H1 (cell line): ENCODE measurements around the gene FAM53B.

ENCODE experiments used
- CEBPB ChIP-seq: IDR thresholded peaks from 2 replicates; pipeline ENCODE4 v1.6.1; 2012; ENCODE audit warnings: low read depth, low read length
- CHD2 ChIP-seq: IDR thresholded peaks from 2 replicates; pipeline ENCODE4 v1.6.1; 2012; ENCODE audit warnings: low read length, improper control_type of control experiment
- JUN ChIP-seq: IDR thresholded peaks from 2 replicates; pipeline ENCODE4 v1.6.1; 2011; ENCODE audit warnings: low read depth, mild to moderate bottlenecking, improper control_type of control experiment, low read length
- POLR2A ChIP-seq, 2 experiments: IDR thresholded peaks; 1 replicate in 1 of 2; 2 replicates in 1 of 2; pipeline ENCODE4 v1.6.1; 2011; ENCODE audit warnings: low read depth in 2 of 2, low read length in 2 of 2, mild to moderate bottlenecking in 2 of 2; ENCODE audit errors: control extremely low read depth in 1 of 2
- POLR2AphosphoS5 ChIP-seq: IDR thresholded peaks from 2 replicates; pipeline ENCODE4 v1.6.1; 2011; ENCODE audit warnings: low read depth, low read length
- RXRA ChIP-seq: IDR thresholded peaks from 2 replicates; pipeline ENCODE4 v1.6.1; 2011; ENCODE audit warnings: low read depth, mild to moderate bottlenecking, low read length, moderate library complexity; ENCODE audit not compliant: insufficient read depth
- SP1 ChIP-seq: IDR thresholded peaks from 2 replicates; pipeline ENCODE4 v1.6.1; 2011; ENCODE audit warnings: low read depth, low read length
- SP2 ChIP-seq: IDR thresholded peaks from 2 replicates; pipeline ENCODE4 v1.6.1; 2012; ENCODE audit warnings: mild to moderate bottlenecking, low read length, inconsistent platforms
- TCF12 ChIP-seq: IDR thresholded peaks from 2 replicates; pipeline ENCODE4 v1.6.1; 2011; ENCODE audit warnings: low read depth, mild to moderate bottlenecking, low read length
- TF ChIP-seq, protein P1 (sequence below), 3 experiments: IDR thresholded peaks; 1 replicate in 2 of 3; 2 replicates in 1 of 3; pipeline versions ENCODE4 v1.5.1 to v1.6.1; 2011; ENCODE audit warnings: low read length in 3 of 3, mild to moderate bottlenecking in 3 of 3, inconsistent platforms in 2 of 3, low read depth in 1 of 3, moderate library complexity in 1 of 3; ENCODE audit not compliant: insufficient read depth in 1 of 3; ENCODE audit errors: control extremely low read depth in 1 of 3
- TF ChIP-seq, protein P2 (sequence below): IDR thresholded peaks from 2 replicates; pipeline ENCODE4 v1.6.1; 2012; ENCODE audit warnings: inconsistent platforms
- TF ChIP-seq, protein P3 (sequence below): IDR thresholded peaks from 2 replicates; pipeline ENCODE4 v1.6.1; 2011; ENCODE audit warnings: low read length, improper control_type of control experiment

GRCh38 chr10:124727361-124727960 is 16.7 kb downstream of the FAM53B start:
- TF ChIP-seq CHD2, result no peak
- TF ChIP-seq, protein P1, sequence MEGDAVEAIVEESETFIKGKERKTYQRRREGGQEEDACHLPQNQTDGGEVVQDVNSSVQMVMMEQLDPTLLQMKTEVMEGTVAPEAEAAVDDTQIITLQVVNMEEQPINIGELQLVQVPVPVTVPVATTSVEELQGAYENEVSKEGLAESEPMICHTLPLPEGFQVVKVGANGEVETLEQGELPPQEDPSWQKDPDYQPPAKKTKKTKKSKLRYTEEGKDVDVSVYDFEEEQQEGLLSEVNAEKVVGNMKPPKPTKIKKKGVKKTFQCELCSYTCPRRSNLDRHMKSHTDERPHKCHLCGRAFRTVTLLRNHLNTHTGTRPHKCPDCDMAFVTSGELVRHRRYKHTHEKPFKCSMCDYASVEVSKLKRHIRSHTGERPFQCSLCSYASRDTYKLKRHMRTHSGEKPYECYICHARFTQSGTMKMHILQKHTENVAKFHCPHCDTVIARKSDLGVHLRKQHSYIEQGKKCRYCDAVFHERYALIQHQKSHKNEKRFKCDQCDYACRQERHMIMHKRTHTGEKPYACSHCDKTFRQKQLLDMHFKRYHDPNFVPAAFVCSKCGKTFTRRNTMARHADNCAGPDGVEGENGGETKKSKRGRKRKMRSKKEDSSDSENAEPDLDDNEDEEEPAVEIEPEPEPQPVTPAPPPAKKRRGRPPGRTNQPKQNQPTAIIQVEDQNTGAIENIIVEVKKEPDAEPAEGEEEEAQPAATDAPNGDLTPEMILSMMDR (IDR thresholded peaks at IDR 0.05; ENCODE audit: control extremely low read depth in 1 of 3, insufficient read depth in 1 of 3, low read depth in 1 of 3, low read length in 3 of 3), result no peak
- TF ChIP-seq, protein P2, sequence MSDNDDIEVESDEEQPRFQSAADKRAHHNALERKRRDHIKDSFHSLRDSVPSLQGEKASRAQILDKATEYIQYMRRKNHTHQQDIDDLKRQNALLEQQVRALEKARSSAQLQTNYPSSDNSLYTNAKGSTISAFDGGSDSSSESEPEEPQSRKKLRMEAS, result no peak
- TF ChIP-seq SP2, result no peak
- TF ChIP-seq CEBPB, result no peak
- TF ChIP-seq POLR2A (IDR thresholded peaks at IDR 0.05; ENCODE audit: control extremely low read depth in 1 of 2, low read depth in 2 of 2, low read length in 2 of 2), result no peak
- TF ChIP-seq TCF12, result no peak
- no peak for TF ChIP-seq JUN
- TF ChIP-seq RXRA, result no peak
- TF ChIP-seq POLR2AphosphoS5, result no peak
- TF ChIP-seq, protein P3, sequence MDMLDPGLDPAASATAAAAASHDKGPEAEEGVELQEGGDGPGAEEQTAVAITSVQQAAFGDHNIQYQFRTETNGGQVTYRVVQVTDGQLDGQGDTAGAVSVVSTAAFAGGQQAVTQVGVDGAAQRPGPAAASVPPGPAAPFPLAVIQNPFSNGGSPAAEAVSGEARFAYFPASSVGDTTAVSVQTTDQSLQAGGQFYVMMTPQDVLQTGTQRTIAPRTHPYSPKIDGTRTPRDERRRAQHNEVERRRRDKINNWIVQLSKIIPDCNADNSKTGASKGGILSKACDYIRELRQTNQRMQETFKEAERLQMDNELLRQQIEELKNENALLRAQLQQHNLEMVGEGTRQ, result no peak
- TF ChIP-seq SP1, result no peak
